Stomach (tissue), 4 donors: ENCODE measurements around the gene PLEKHM3.

Experiments used
- EP300 ChIP-seq: sonication (generic); formaldehyde crosslinking; IDR thresholded peaks from one replicate; pipeline ENCODE4 v1.6.1; 2017; ENCODE audit warnings: antibody characterized with exemption
- POLR2A ChIP-seq, 4 donors: fragments of 450-650 bp; IDR thresholded peaks; one replicate each; pipeline ENCODE4 v1.6.1; 2016; ENCODE audit warnings: antibody characterized with exemption in 4 of 4, control low read depth in 2 of 4, mild to moderate bottlenecking in 1 of 4, moderate library complexity in 1 of 4

DNA sequence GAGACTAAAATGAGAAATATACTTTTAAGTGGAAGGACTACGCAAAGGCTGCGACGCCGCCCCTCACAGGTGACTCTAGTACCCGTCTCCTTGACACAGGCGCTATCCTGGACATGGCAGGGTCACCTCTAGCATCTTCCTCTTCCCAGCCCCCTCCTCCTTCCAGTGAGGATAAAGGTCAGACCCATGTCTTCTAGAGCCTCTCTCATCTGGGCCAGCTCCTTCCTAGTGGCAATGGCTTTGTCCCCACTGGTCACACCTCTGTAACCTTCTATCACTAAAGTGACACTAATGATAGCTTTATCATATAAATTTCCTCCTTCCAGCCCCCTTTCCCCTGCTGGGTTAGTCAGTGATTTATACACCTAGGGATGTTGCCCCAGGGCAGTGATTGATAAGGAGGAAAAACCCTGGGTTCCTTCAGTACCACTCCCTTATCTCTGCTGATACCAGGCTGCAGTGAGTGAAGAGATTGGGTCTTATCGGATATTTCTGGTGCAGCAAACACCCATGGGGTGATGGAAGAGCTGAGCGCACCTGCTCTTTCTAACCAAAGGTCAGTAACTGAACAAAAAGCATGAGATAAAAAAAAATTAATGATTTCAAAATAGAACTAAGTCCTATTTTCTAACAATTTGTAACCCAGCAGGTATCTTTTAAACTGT lies 193.6 kb downstream of the PLEKHM3 start:
- no peak for TF ChIP-seq POLR2A (IDR thresholded peaks at IDR 0.05)
- no peak for TF ChIP-seq EP300
